IMR-90 (cell line): ENCODE data around the gene AMELX. TPM values are rescaled to one million over a fixed set of nuclear protein-coding genes. Genes with fewer than 3 reads are reported as not detected.

ENCODE experiments used
- ATAC-seq: fragments of 200-7000 bp; cut with Tn5 transposase; 2 replicates; pipeline ENCODE4 v1.9.1; 2020; ENCODE audit warnings: low read depth, mild to moderate bottlenecking, moderate library complexity
- BruUV-seq: library from RNA; stranded (reverse); fragments of 400-500 nt; replicated peaks from 2 replicates; lab custom pipeline; 2021; lab: Mats Ljungman, UMichigan
- CTCF ChIA-PET: fragments of 300-600 bp; formaldehyde crosslinking; extraction: SDS; loops from one replicate; lab custom pipeline; 2021; ENCODE audit warnings: antibody characterized with exemption; lab: Yijun Ruan, JAX
- POLR2A ChIA-PET: fragments of 300-600 bp; sonication (Branson Sonifier 250); formaldehyde crosslinking; loops from one replicate; lab custom pipeline; 2022; ENCODE audit warnings: antibody characterized with exemption; ENCODE audit not compliant: unreplicated experiment; lab: Charles Lee
- DNase-seq: peaks from one replicate; pipeline ENCODE4 v3.0.0; 2013
- H2AFZ ChIP-seq: replicated peaks from 2 replicates; pipeline ENCODE3; 2013; ENCODE audit warnings: low read length, mild to moderate bottlenecking; ENCODE audit not compliant: poor library complexity
- H2AK5ac ChIP-seq: 2 replicates; pipeline ENCODE4 v1.6.1; 2013; ENCODE audit warnings: low read depth, low read length, inconsistent platforms
- H2AK9ac ChIP-seq: replicated peaks from 2 replicates; pipeline ENCODE3; 2013; ENCODE audit warnings: mild to moderate bottlenecking, low read depth, low read length, moderate library complexity; ENCODE audit not compliant: poor library complexity
- H2BK120ac ChIP-seq: 2 replicates; pipeline ENCODE4 v1.6.1; 2013; ENCODE audit warnings: low read depth, low read length, inconsistent platforms
- H2BK15ac ChIP-seq: 3 replicates; pipeline ENCODE4 v1.6.1; 2013; ENCODE audit warnings: low read depth, low read length, inconsistent platforms
- H2BK20ac ChIP-seq: 2 replicates; pipeline ENCODE4 v1.6.1; 2013; ENCODE audit warnings: low read depth, mild to moderate bottlenecking, inconsistent platforms, low read length, moderate library complexity
- H2BK5ac ChIP-seq: 2 replicates; pipeline ENCODE4 v1.6.1; 2013; ENCODE audit warnings: mild to moderate bottlenecking, low read depth, low read length, inconsistent platforms; ENCODE audit not compliant: poor library complexity, severe bottlenecking
- H3K14ac ChIP-seq: replicated peaks from 2 replicates; pipeline ENCODE4 v1.6.1; 2013; ENCODE audit warnings: low read depth, low read length, inconsistent platforms
- H3K18ac ChIP-seq: 2 replicates; pipeline ENCODE4 v1.6.1; 2013; ENCODE audit warnings: low read depth, low read length, control low read depth
- H3K23ac ChIP-seq: 2 replicates; pipeline ENCODE4 v1.6.1; 2013; ENCODE audit warnings: low read depth, low read length, inconsistent platforms
- H3K27ac ChIP-seq: 2 replicates; pipeline ENCODE4 v1.5.1; 2013; ENCODE audit warnings: mild to moderate bottlenecking, control low read depth, low read length; ENCODE audit not compliant: insufficient read depth
- H3K27me3 ChIP-seq: 2 replicates; pipeline ENCODE4 v1.6.1; 2013; ENCODE audit warnings: low read length; ENCODE audit not compliant: control insufficient read depth, insufficient read depth
- H3K36me3 ChIP-seq: 2 replicates; pipeline ENCODE4 v1.6.1; 2013; ENCODE audit warnings: low read length, mixed read lengths; ENCODE audit not compliant: control insufficient read depth, insufficient read depth
- H3K4ac ChIP-seq: 2 replicates; pipeline ENCODE4 v1.6.1; 2013; ENCODE audit warnings: low read depth, low read length, inconsistent platforms
- H3K4me1 ChIP-seq: 2 replicates; pipeline ENCODE4 v1.6.1; 2013; ENCODE audit warnings: low read length, mixed read lengths; ENCODE audit not compliant: control insufficient read depth, insufficient read depth
- H3K4me2 ChIP-seq: 2 replicates; pipeline ENCODE4 v1.6.1; 2013; ENCODE audit warnings: low read depth, mild to moderate bottlenecking, control low read depth, low read length, moderate library complexity
- H3K4me3 ChIP-seq: 2 replicates; pipeline ENCODE4 v1.5.1; 2013; ENCODE audit warnings: low read depth, mild to moderate bottlenecking, control low read depth, low read length, moderate library complexity; ENCODE audit not compliant: insufficient read depth
- H3K56ac ChIP-seq: 2 replicates; pipeline ENCODE4 v1.6.1; 2013; ENCODE audit warnings: low read length, inconsistent platforms; ENCODE audit not compliant: insufficient read depth; ENCODE audit errors: extremely low read depth
- H3K79me1 ChIP-seq, 2 experiments: 2 replicates each; pipeline ENCODE4 v1.6.1; 2013; ENCODE audit warnings: low read length in 2 of 2, inconsistent platforms in 1 of 2, low read depth in 1 of 2
- H3K9ac ChIP-seq: 2 replicates; pipeline ENCODE4 v1.6.1; 2013; ENCODE audit warnings: low read depth, low read length, control low read depth
- H3K9me1 ChIP-seq: 2 replicates; pipeline ENCODE4 v1.6.1; 2013; ENCODE audit warnings: low read length, inconsistent platforms; ENCODE audit not compliant: insufficient read depth
- H3K9me3 ChIP-seq: 2 replicates; pipeline ENCODE4 v1.6.1; 2013; ENCODE audit warnings: low read length; ENCODE audit not compliant: control insufficient read depth, insufficient read depth
- H4K20me1 ChIP-seq: 2 replicates; pipeline ENCODE4 v1.6.1; 2013; ENCODE audit warnings: low read length, inconsistent platforms; ENCODE audit not compliant: insufficient read depth
- H4K5ac ChIP-seq: 2 replicates; pipeline ENCODE4 v1.6.1; 2013; ENCODE audit warnings: mild to moderate bottlenecking, low read depth, low read length, control low read depth
- H4K8ac ChIP-seq, 2 experiments: 2 replicates each; pipeline ENCODE4 v1.6.1; 2013; ENCODE audit warnings: low read depth in 2 of 2, low read length in 2 of 2, control low read depth in 1 of 2, inconsistent platforms in 1 of 2
- H4K91ac ChIP-seq: 2 replicates; pipeline ENCODE4 v1.6.1; 2013; ENCODE audit warnings: low read depth, low read length, inconsistent platforms; ENCODE audit not compliant: insufficient read depth
- BHLHE40 ChIP-seq: fragments of 150-350 bp; IDR thresholded peaks from 2 replicates; pipeline ENCODE4 v1.6.1; 2016; ENCODE audit warnings: mild to moderate bottlenecking, low read depth, low read length
- CEBPB ChIP-seq: IDR thresholded peaks from 2 replicates; pipeline ENCODE4 v1.6.1; 2012; ENCODE audit warnings: low read depth, low read length, improper control_type of control experiment
- CHD1 ChIP-seq: IDR thresholded peaks from 2 replicates; pipeline ENCODE4 v1.6.1; 2012; ENCODE audit warnings: low read depth, low read length, improper control_type of control experiment
- CTCF ChIP-seq: conservative IDR thresholded peaks from 2 replicates; pipeline ENCODE4 v1.5.1; 2012; ENCODE audit warnings: mild to moderate bottlenecking, low read depth, low read length, improper control_type of control experiment
- ELK1 ChIP-seq: fragments of 150-350 bp; IDR thresholded peaks from 2 replicates; pipeline ENCODE4 v1.6.1; 2016; ENCODE audit warnings: low read depth, mild to moderate bottlenecking, low read length, moderate library complexity, borderline replicate concordance
- FOS ChIP-seq: fragments of 150-350 bp; IDR thresholded peaks from 2 replicates; pipeline ENCODE4 v1.6.1; 2016; ENCODE audit warnings: low read depth, low read length
- MAFK ChIP-seq: IDR thresholded peaks from 2 replicates; pipeline ENCODE4 v1.6.1; 2012; ENCODE audit warnings: low read depth, low read length, improper control_type of control experiment
- MAZ ChIP-seq: IDR thresholded peaks from 2 replicates; pipeline ENCODE4 v1.6.1; 2012; ENCODE audit warnings: low read depth, mild to moderate bottlenecking, low read length, improper control_type of control experiment, moderate library complexity, borderline replicate concordance
- MXI1 ChIP-seq: IDR thresholded peaks from 2 replicates; pipeline ENCODE4 v1.6.1; 2012; ENCODE audit warnings: low read depth, mild to moderate bottlenecking, low read length, moderate library complexity, borderline replicate concordance
- NFE2L2 ChIP-seq: fragments of 150-350 bp; IDR thresholded peaks from 2 replicates; pipeline ENCODE4 v1.6.1; 2016; ENCODE audit warnings: low read depth, mild to moderate bottlenecking, low read length
- POLR2A ChIP-seq: IDR thresholded peaks from 2 replicates; pipeline ENCODE4 v1.6.1; 2012; ENCODE audit warnings: mild to moderate bottlenecking, low read depth, low read length
- RAD21 ChIP-seq: IDR thresholded peaks from 2 replicates; pipeline ENCODE4 v1.6.1; 2012; ENCODE audit warnings: low read length, improper control_type of control experiment
- RCOR1 ChIP-seq: IDR thresholded peaks from 2 replicates; pipeline ENCODE4 v1.6.1; 2012; ENCODE audit warnings: mild to moderate bottlenecking, low read length, improper control_type of control experiment; ENCODE audit not compliant: insufficient replicate concordance
- RFX5 ChIP-seq: IDR thresholded peaks from 2 replicates; pipeline ENCODE4 v1.8.0; 2012; ENCODE audit warnings: low read depth, mild to moderate bottlenecking, low read length, moderate library complexity
- SMC3 ChIP-seq: fragments of 150-350 bp; IDR thresholded peaks from 2 replicates; pipeline ENCODE4 v1.6.1; 2016; ENCODE audit warnings: low read depth, mild to moderate bottlenecking, antibody characterized with exemption, low read length, moderate library complexity
- USF2 ChIP-seq: fragments of 150-350 bp; IDR thresholded peaks from 2 replicates; pipeline ENCODE4 v1.6.1; 2017; ENCODE audit warnings: mild to moderate bottlenecking, antibody characterized with exemption, low read length, low read depth
- WGBS, 2 experiments: methylation state at CpG; one replicate each; pipeline versions ENCODE4 v1.1.5 to v1.1.7; 2013; ENCODE audit warnings: missing lambda C conversion rate in 2 of 2; ENCODE audit not compliant: insufficient read length in 1 of 2; ENCODE audit errors: extremely low coverage in 2 of 2; 5-methylcytosine and 5-hydroxymethylcytosine counted together
- dilution Hi-C: fragments of 300-500 bp; cut with HindIII; formaldehyde crosslinking; loops from one replicate; pipeline ENCODE4 v1.14.3; 2018; ENCODE audit warnings: low sequenced_read_pairs; ENCODE audit not compliant: unreplicated experiment
- in situ Hi-C: fragments of 300-500 bp; cut with MboI; formaldehyde crosslinking; loops from 3 replicates; pipeline ENCODE4 v1.14.3; 2019; ENCODE audit warnings: low sequenced_read_pairs, inconsistent platforms, mixed read lengths
- intact Hi-C: fragments of 100-400 bp; cut with micrococcal nuclease; formaldehyde crosslinking; loops from 2 replicates; pipeline ENCODE4 v1.10.0; 2022
- polyA plus RNA-seq, 3 experiments: library from polyadenylated mRNA; depleted of rRNA; stranded (reverse); fragments of >200 nt; gene quantifications; 2 replicates each; pipeline ENCODE4 v1.2.3, GENCODE V29; 2012; ENCODE audit warnings: low replicate concordance in 1 of 3
- total RNA-seq: library from RNA; depleted of rRNA; stranded (reverse); fragments of >200 nt; gene quantifications from 2 replicates; pipeline ENCODE4 v1.2.3, GENCODE V29; 2012

Gene AMELX
- total and polyA plus RNA-seq, 2 of the 4 experiments (the other 2 are of a cell fraction), result not detected

- Histone ChIP-seq H3K4me2 (no peak overlapping the region), H3K14ac (no peak overlapping the region), H3K23ac (no peak overlapping the region), H3K4me3 (no peak overlapping the region), H2BK15ac (no peak overlapping the region), H4K5ac (no peak overlapping the region), H3K27ac (no peak overlapping the region), H2AK9ac (no peak overlapping the region), H4K8ac (no peak overlapping the region), H2BK5ac (no peak overlapping the region), H2BK20ac (no peak overlapping the region), H4K20me1 (no peaks in the 10 kb centered on the region), H4K91ac (no peak overlapping the region), H3K4ac (no peak overlapping the region), H3K18ac (no peak overlapping the region), H3K9ac (no peak overlapping the region), H2BK120ac (no peak overlapping the region), H3K56ac (no peak overlapping the region), H3K9me3 (0 out of 2 replicates have a peak, but pooled peaks cover 2% of the 10 kb centered on the region), H2AFZ (no peak overlapping the region), H2AK5ac (no peak overlapping the region), H3K4me1 (no peaks in the 10 kb centered on the region), H3K79me1 (no peaks in the 10 kb centered on the region), H3K9me1 (no peaks in the 10 kb centered on the region), H3K27me3 (no peaks in the 10 kb centered on the region), H3K36me3 (no peaks in the 10 kb centered on the region; the same call in 1 of the 2 replicates)
- ATAC-seq (no peak), DNase-seq (no peak)
- BruUV-seq, result no TSS peak
- CTCF ChIA-PET, result no interaction called here
- dilution Hi-C loops, result no loop called here
- WGBS, 2 experiments, result no CpG with 5 or more reads among the region's 1 CpG
- in situ Hi-C loops, result no loop called here
- TF ChIP-seq POLR2A, result no peak
- no peak for TF ChIP-seq RAD21
- TF ChIP-seq USF2, result no peak
- no peak for TF ChIP-seq SMC3
- no peak for TF ChIP-seq RCOR1
- no peak for TF ChIP-seq CEBPB
- TF ChIP-seq MAZ, result no peak
- TF ChIP-seq ELK1, result no peak
- no peak for TF ChIP-seq FOS
- no peak for TF ChIP-seq CTCF
- TF ChIP-seq CHD1, result no peak
- no peak for TF ChIP-seq RFX5
- no peak for TF ChIP-seq MAFK
- no peak for TF ChIP-seq MXI1
- no peak for TF ChIP-seq BHLHE40
- no peak for TF ChIP-seq NFE2L2
- POLR2A ChIA-PET, result no interaction called here
- intact Hi-C loops, result no loop called here
These were observed 44.2 kb downstream of the AMELX start for GRCh38 chrX:11337292-11338009.
